Spleen (tissue), 11 donors: ENCODE results near the gene TRIM8. TPM values are rescaled to one million over a fixed set of nuclear protein-coding genes. Genes with fewer than 3 reads are reported as not detected.

Experiments used
- DNase-seq: peaks from one replicate; pipeline ENCODE4 v3.0.0-alpha.2; 2020
- H3K27ac ChIP-seq, 8 donors: fragments of 200-600 bp; sonication (generic) in 7 of 8; 1 replicate in 4 of 8; 2 replicates in 4 of 8; pipeline versions ENCODE4 v1.5.0 to v1.8.0; 2016 to 2021; ENCODE audit warnings: inconsistent platforms in 4 of 8, mild to moderate bottlenecking in 4 of 8, moderate library complexity in 1 of 8
- H3K27me3 ChIP-seq, 7 donors: fragments of 200-600 bp; sonication (generic) in 6 of 7; replicated peaks in 1 of 7; 1 replicate in 4 of 7; 2 replicates in 3 of 7; pipeline versions ENCODE4 v1.5.0 to v1.8.0; 2016 to 2021; ENCODE audit warnings: inconsistent platforms in 3 of 7, mild to moderate bottlenecking in 1 of 7
- H3K36me3 ChIP-seq, 6 donors: fragments of 200-600 bp; sonication (generic) in 5 of 6; 1 replicate in 4 of 6; 2 replicates in 2 of 6; pipeline versions ENCODE4 v1.5.0 to v1.8.0; 2016 to 2021; ENCODE audit warnings: inconsistent platforms in 2 of 6
- H3K4me1 ChIP-seq, 6 donors: fragments of 200-600 bp; sonication (generic) in 5 of 6; 1 replicate in 3 of 6; 2 replicates in 3 of 6; pipeline versions ENCODE4 v1.5.0 to v1.8.0; 2016 to 2021; ENCODE audit warnings: inconsistent platforms in 3 of 6
- H3K4me3 ChIP-seq, 8 donors: fragments of 200-600 bp; sonication (generic) in 7 of 8; 1 replicate in 4 of 8; 2 replicates in 4 of 8; pipeline versions ENCODE4 v1.5.0 to v1.8.0; 2016 to 2021; ENCODE audit warnings: inconsistent platforms in 4 of 8, mild to moderate bottlenecking in 4 of 8, moderate library complexity in 2 of 8
- H3K9me3 ChIP-seq, 8 donors: fragments of 200-600 bp; sonication (generic) in 7 of 8; 1 replicate in 4 of 8; 2 replicates in 4 of 8; pipeline versions ENCODE4 v1.5.0 to v1.8.0; 2016 to 2021; ENCODE audit warnings: inconsistent platforms in 4 of 8
- CTCF ChIP-seq, 11 experiments: fragments of 200-600 bp in 7 of 11; fragments of 450-650 bp in 4 of 11; sonication (generic) in 4 of 11; IDR thresholded peaks in 8 of 11; conservative IDR thresholded peaks in 3 of 11; 1 replicate in 7 of 11; 2 replicates in 4 of 11; pipeline versions ENCODE4 v1.4.0 to v1.8.0; 2016 to 2021; ENCODE audit warnings: antibody characterized with exemption in 11 of 11, inconsistent platforms in 4 of 11, mild to moderate bottlenecking in 1 of 11
- POLR2A ChIP-seq, 3 donors: fragments of 450-650 bp; IDR thresholded peaks; one replicate each; pipeline ENCODE4 v1.5.1; 2017; ENCODE audit warnings: antibody characterized with exemption in 3 of 3, mild to moderate bottlenecking in 1 of 3
- POLR2AphosphoS5 ChIP-seq, 3 donors: sonication (generic); formaldehyde crosslinking; IDR thresholded peaks; one replicate each; pipeline ENCODE4 v1.5.1; 2017; ENCODE audit warnings: antibody characterized with exemption in 3 of 3
- WGBS, 5 donors: extraction: QIAGEN DNeasy Blood & Tissue Kit in 3 of 5; methylation state at CpG; one replicate each; pipeline versions ENCODE4 v1.1.5 to v1.1.7; 2013 to 2018; 5-methylcytosine and 5-hydroxymethylcytosine counted together
- intact Hi-C: fragments of 100-400 bp; cut with DNase I; formaldehyde crosslinking; loops from one replicate; pipeline ENCODE4 v1.15.0; 2023; ENCODE audit warnings: low total_unique reads
- polyA plus RNA-seq, 3 donors: library from polyadenylated mRNA; stranded (reverse); fragments of 200-250 nt; gene quantifications; one replicate each; pipeline ENCODE4 v1.2.1, GENCODE V29; 2013
- total RNA-seq, 7 donors: library from RNA; depleted of rRNA in 3 of 7; stranded (reverse); fragments of >200 nt in 3 of 7; fragmentation: NEBNext Ultra II Directional in 4 of 7; extraction: Animal tissue kit (Norgen Biotek cat#: 25700) in 4 of 7; gene quantifications; one replicate each; pipeline versions ENCODE4 v1.1.0 to v1.2.1, GENCODE V29; 2016 to 2021
- donor health status: healthy with polysubstance abuse.
- donor health status: DM: no; HTN: no; CAD: no; lungs with moderate emphysema.
- donor health status: DM: no; HTN: no; CAD: no.
- donor health status: Bipolar disorder and iron deficiency.
- donor health status: healthy.
- donor health status: DM: no; HTN: no; CAD: no.
- donor health status: DM: yes; HTN: yes; CAD: no.

TRIM8 gene
- total and polyA plus RNA-seq, 10 donors, result 23.5 to 116 (median 87.8) TPM

GRCh38 chr10:102645741-102646609 lies 1.7 kb downstream of the TRIM8 start:
- H3K9me3 ChIP-seq, result no peaks in the 10 kb centered on the region
- H3K4me3 ChIP-seq, result peak overlapping the region; percentile 72 to 98 (median 90)
- peak overlapping the region; percentile 94 to 100 (median 98) for H3K27ac ChIP-seq
- H3K27me3 ChIP-seq, result no peaks in the 10 kb centered on the region
- 0 to 1% (median 1%) methylated on average over 22 to 29 of the region's 29 CpGs for WGBS, 5 donors
- peak; percentile 95 for DNase-seq
- H3K4me1 ChIP-seq, result peaks cover 45 to 74% (median 60%) of the 10 kb centered on the region in 6 donors
- intact Hi-C loops, result no loop called here
- H3K36me3 ChIP-seq, result peaks cover 0 to 26% (median 0%) of the 10 kb centered on the region in 6 donors
- TF ChIP-seq CTCF (IDR thresholded peaks at IDR 0.05 in 8 of 11, conservative IDR thresholded peaks at IDR 0.05 in 3 of 11) (peak in 6 of 11 experiments; percentile 5 to 28 (median 17)), POLR2AphosphoS5 (IDR thresholded peaks at IDR 0.05) (peak; percentile 79 to 85 (median 80)), POLR2A (IDR thresholded peaks at IDR 0.05) (peak in 1 of 3 donors; percentile 18)

- peak in 2 of 3 donors; percentile 5 to 55 for TF ChIP-seq POLR2AphosphoS5 (IDR thresholded peaks at IDR 0.05)
- TF ChIP-seq POLR2A (IDR thresholded peaks at IDR 0.05), result no peak
- 2 to 21% (median 13%) methylated on average over 7 to 18 of the region's 18 CpGs for WGBS, 5 donors
- peaks cover 54 to 75% (median 63%) of the 10 kb centered on the region in 6 donors for H3K4me1 ChIP-seq
- intact Hi-C loops, result no loop called here
- H3K4me3 ChIP-seq, result peak overlapping the region; percentile 72 to 98 (median 90)
- DNase-seq, result peak; percentile 89
- H3K27me3 ChIP-seq, result no peaks in the 10 kb centered on the region
- H3K36me3 ChIP-seq, result peaks cover 0 to 35% (median 0%) of the 10 kb centered on the region in 6 donors
- no peaks in the 10 kb centered on the region for H3K9me3 ChIP-seq
- peak overlapping the region; percentile 94 to 100 (median 98) for H3K27ac ChIP-seq
Observed at GRCh38 chr10:102646610-102647442, 2.5 kb downstream of the TRIM8 start.

- TF ChIP-seq CTCF (IDR thresholded peaks at IDR 0.05 in 8 of 11, conservative IDR thresholded peaks at IDR 0.05 in 3 of 11), result no peak
- no peak for TF ChIP-seq POLR2AphosphoS5 (IDR thresholded peaks at IDR 0.05)
- H3K27ac ChIP-seq, result peak overlapping the region in 7 of 8 donors; percentile 97 to 100 (median 99)
- WGBS, 5 donors, result 47 to 67% (median 56%) methylated on average over 5 to 7 of the region's 7 CpGs
- intact Hi-C loops, result no loop called here
- peaks cover 62 to 82% (median 68%) of the 10 kb centered on the region in 6 donors for H3K4me1 ChIP-seq
- DNase-seq, result no peak
- H3K27me3 ChIP-seq, result no peaks in the 10 kb centered on the region
- H3K9me3 ChIP-seq, result no peaks in the 10 kb centered on the region
- H3K4me3 ChIP-seq, result peak overlapping the region; percentile 72 to 98 (median 90)
- peaks cover 0 to 37% (median 0%) of the 10 kb centered on the region in 6 donors for H3K36me3 ChIP-seq
Observed at GRCh38 chr10:102647443-102648268, 3.4 kb downstream of the TRIM8 start.
